OCI-LY1 (cell line): Measurements from ENCODE around the gene NUTM2B.
A peak's percentile ranks its signal among the peaks of the same experiment; 100 is the strongest.
"Not testable (repeated sequence)": the region's sequence is repeated elsewhere in the genome, so short reads cannot be mapped to it uniquely, and the experiment has no call there.

ENCODE experiments used
- H2AFZ ChIP-seq: fragments of 200-600 bp; sonication (generic), shearing (Covaris generic); 2 replicates; pipeline ENCODE4 v1.6.0; 2014; ENCODE audit warnings: antibody characterized with exemption, mild to moderate bottlenecking, low read length
- H3F3A ChIP-seq: fragments of 200-600 bp; sonication (generic), shearing (Covaris generic); 2 replicates; pipeline ENCODE4 v1.6.0; 2014; ENCODE audit warnings: mild to moderate bottlenecking, antibody characterized with exemption, low read length, moderate library complexity; ENCODE audit not compliant: insufficient read depth
- H3K27ac ChIP-seq: fragments of 200-600 bp; sonication (generic); 2 replicates; pipeline ENCODE4 v1.5.1; 2014; ENCODE audit warnings: low read length, mixed run types, mild to moderate bottlenecking, low read depth; ENCODE audit not compliant: poor library complexity, severe bottlenecking
- H3K27me3 ChIP-seq: fragments of 200-600 bp; sonication (generic); 2 replicates; pipeline ENCODE4 v1.6.0; 2014; ENCODE audit warnings: antibody characterized with exemption, mild to moderate bottlenecking, low read length, moderate library complexity; ENCODE audit not compliant: insufficient read depth
- H3K36me3 ChIP-seq: fragments of 200-600 bp; sonication (generic); 2 replicates; pipeline ENCODE4 v1.6.1; 2014; ENCODE audit warnings: mild to moderate bottlenecking, antibody characterized with exemption, low read length, moderate library complexity, mixed read lengths; ENCODE audit not compliant: insufficient read depth
- H3K4me1 ChIP-seq: fragments of 200-600 bp; sonication (generic); 2 replicates; pipeline ENCODE4 v1.5.1; 2014; ENCODE audit warnings: mild to moderate bottlenecking, low read length, moderate library complexity; ENCODE audit not compliant: insufficient read depth, severe bottlenecking
- H3K4me2 ChIP-seq: fragments of 200-600 bp; sonication (generic), shearing (Covaris generic); 2 replicates; pipeline ENCODE4 v1.6.1; 2014; ENCODE audit warnings: low read length
- H3K4me3 ChIP-seq: fragments of 200-600 bp; sonication (generic); 2 replicates; pipeline ENCODE4 v1.5.1; 2014; ENCODE audit warnings: low read length, low read depth, mild to moderate bottlenecking, mixed read lengths; ENCODE audit not compliant: poor library complexity, severe bottlenecking
- H3K79me2 ChIP-seq: fragments of 200-600 bp; shearing (Covaris generic); 2 replicates; pipeline ENCODE4 v1.6.1; 2016; ENCODE audit warnings: mixed run types, low read length, mixed read lengths; ENCODE audit not compliant: insufficient read depth
- H3K9ac ChIP-seq: fragments of 200-600 bp; sonication (generic), shearing (Covaris generic); 2 replicates; pipeline ENCODE4 v1.6.1; 2014; ENCODE audit warnings: mild to moderate bottlenecking, low read length, mixed read lengths
- H3K9me2 ChIP-seq: fragments of 200-600 bp; sonication (generic), shearing (Covaris generic); 2 replicates; pipeline ENCODE4 v1.6.1; 2014; ENCODE audit warnings: low read depth, mild to moderate bottlenecking, low read length, mixed read lengths
- H3K9me3 ChIP-seq: fragments of 200-600 bp; shearing (Covaris generic); 2 replicates; pipeline ENCODE4 v1.6.1; 2014; ENCODE audit warnings: low read length, mixed read lengths
- H4K20me1 ChIP-seq: fragments of 200-600 bp; sonication (generic), shearing (Covaris generic); 2 replicates; pipeline ENCODE4 v1.6.0; 2016; ENCODE audit warnings: mild to moderate bottlenecking, low read length; ENCODE audit not compliant: insufficient read depth
- TF ChIP-seq, protein P1 (sequence below): fragments of 200-600 bp; sonication (generic), shearing (Covaris generic); IDR thresholded peaks from 2 replicates; pipeline ENCODE4 v1.5.1; 2017; ENCODE audit warnings: mild to moderate bottlenecking, antibody characterized with exemption, low read length, moderate library complexity, mixed read lengths

NUTM2B gene

DNA sequence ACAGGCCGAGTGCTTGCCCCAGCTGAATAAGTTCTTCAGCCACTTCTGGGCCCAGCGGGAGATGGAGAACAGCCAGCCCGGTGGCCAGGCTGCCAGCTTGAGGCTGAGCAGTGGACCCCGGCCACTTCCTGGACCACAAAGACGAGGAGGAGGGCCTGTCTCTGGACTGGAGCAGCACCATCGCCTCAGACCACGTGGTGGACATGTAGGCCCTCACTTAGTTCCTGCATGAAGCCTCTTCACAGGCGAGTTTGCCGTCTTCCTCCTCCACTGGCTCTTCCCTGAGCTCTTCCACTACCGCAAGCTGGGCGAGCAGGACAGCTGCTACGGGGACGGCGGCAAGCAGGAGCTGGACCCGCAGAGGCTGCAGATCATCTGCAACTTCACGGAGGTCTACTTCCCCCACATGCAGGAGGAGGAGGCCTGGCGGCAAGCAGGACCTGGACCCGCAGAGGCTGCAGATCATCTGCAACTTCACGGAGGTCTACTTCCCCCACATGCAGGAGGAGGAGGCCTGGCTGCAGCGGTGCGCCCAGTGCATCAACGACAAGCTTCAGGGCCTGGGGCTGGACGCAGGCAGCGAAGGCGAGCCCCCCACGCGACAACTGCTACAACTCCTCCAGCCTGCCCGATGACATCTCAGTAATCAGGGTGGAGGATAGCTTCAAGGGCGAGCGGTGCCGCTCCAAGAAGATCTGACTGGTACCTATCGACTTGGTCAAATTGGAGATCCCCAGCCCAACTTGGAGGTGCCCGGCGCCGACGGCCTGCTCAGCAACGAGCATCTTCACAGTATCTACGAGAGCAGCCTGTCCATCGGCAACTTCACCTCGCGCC, 18.9 kb upstream of the NUTM2B start:
- H3F3A ChIP-seq, H2AFZ ChIP-seq, H3K4me3 ChIP-seq, H3K4me2 ChIP-seq, H3K9me3 ChIP-seq, H4K20me1 ChIP-seq, H3K79me2 ChIP-seq, H3K27ac ChIP-seq, H3K9ac ChIP-seq, H3K36me3 ChIP-seq, H3K9me2 ChIP-seq, H3K27me3 ChIP-seq, H3K4me1 ChIP-seq: not testable (repeated sequence)

DNA sequence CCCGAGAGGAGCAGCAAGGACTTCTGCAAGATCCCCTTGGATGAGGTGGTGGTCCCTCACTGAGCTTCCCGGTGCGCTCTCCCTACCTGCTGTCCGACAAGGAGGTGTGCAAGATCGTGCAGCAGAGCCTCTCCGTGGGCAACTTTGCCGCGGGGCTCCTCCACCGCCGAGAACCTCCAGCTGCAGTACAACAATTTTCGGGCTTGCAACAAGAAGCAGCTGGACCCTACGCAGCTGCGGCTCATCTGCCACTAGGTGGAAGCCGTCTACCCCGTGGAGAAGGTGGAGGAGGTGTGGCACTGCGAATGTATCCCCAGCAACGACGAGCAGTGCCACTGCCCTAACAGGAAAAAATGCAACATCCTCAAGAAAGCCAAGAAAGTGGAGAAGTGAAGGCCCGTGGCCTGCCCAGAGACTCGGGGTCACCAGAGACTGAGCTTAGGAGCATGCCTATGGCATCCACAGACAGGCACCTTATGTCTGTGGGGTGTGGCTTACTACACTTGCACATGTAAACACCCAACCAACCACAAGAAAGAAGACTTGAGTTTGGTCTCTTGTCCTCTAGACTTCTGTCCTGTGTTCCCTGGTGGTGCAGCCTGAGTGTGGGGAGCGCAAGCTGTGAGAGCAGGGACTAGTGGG, 17.9 kb upstream of the NUTM2B start:
- H3K79me2 ChIP-seq, H3K9ac ChIP-seq, H3K9me2 ChIP-seq, H3K27ac ChIP-seq, H3K4me1 ChIP-seq, H4K20me1 ChIP-seq, H3K27me3 ChIP-seq, H3K9me3 ChIP-seq, H3F3A ChIP-seq, H3K4me3 ChIP-seq, H3K4me2 ChIP-seq, H3K36me3 ChIP-seq, H2AFZ ChIP-seq: not testable (repeated sequence)
- TF ChIP-seq, protein P1, sequence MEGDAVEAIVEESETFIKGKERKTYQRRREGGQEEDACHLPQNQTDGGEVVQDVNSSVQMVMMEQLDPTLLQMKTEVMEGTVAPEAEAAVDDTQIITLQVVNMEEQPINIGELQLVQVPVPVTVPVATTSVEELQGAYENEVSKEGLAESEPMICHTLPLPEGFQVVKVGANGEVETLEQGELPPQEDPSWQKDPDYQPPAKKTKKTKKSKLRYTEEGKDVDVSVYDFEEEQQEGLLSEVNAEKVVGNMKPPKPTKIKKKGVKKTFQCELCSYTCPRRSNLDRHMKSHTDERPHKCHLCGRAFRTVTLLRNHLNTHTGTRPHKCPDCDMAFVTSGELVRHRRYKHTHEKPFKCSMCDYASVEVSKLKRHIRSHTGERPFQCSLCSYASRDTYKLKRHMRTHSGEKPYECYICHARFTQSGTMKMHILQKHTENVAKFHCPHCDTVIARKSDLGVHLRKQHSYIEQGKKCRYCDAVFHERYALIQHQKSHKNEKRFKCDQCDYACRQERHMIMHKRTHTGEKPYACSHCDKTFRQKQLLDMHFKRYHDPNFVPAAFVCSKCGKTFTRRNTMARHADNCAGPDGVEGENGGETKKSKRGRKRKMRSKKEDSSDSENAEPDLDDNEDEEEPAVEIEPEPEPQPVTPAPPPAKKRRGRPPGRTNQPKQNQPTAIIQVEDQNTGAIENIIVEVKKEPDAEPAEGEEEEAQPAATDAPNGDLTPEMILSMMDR, result peak; percentile 56

DNA sequence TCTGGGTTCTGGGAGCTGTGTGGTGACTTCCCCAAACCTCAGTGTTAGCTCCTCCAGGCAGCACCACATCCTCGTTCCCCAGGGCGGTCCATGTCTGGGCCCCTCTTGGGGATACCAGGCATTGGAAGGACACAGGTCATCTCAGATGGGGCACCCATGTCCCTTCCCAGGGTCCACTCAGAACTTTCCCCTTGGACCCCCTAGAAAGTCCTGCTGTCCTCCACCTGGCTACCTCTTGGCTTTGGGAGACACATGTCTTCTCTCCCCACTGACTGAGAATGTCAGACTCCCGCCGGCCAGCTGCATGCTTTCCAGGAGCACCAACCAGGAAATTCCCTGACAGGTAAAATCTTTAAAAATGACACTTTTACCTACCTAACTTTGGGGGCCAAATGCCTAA, 16.4 kb upstream of the NUTM2B start:
- not testable (repeated sequence) for H3K36me3 ChIP-seq, H2AFZ ChIP-seq, H3K79me2 ChIP-seq, H3K4me1 ChIP-seq, H3F3A ChIP-seq, H3K4me3 ChIP-seq, H3K4me2 ChIP-seq, H3K27ac ChIP-seq, H3K9ac ChIP-seq, H3K9me3 ChIP-seq, H4K20me1 ChIP-seq, H3K27me3 ChIP-seq, H3K9me2 ChIP-seq

DNA sequence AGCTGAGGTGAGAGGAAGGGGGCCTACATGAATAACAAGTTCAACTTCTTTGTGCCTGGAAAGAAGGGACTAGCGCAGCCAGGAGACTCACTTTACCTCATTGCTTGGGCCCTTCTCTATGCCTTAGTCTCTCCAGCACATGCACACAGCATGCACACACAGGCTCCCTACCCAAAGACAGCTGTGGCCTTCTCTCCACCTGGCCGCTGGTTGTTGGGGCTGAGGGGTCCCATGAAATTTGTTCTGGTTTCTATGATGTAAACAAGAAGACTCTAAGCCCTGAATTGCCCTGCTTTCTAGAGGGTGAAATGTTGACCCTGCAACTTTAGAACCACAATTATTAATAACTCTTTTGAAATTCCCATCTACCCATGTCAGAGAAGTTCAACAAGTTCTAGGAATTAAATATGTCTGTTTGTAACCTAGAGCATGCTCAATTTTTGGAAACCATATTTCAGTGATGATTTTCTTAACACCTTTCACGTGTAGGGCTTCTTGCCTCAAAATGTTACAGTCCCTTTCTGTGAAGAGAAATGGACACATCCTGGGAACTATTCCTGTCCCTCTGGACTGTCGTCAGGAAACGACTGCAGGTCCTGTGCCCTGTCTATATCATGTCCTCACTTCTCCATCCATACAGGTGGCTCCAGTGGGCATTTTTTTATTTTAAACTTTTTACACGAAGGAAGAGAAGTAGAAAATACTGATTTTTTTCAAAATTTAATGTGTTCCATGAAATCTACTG, 15.4 kb upstream of the NUTM2B start:
- H3K4me2 ChIP-seq, H3K9ac ChIP-seq, H3K36me3 ChIP-seq, H3K4me3 ChIP-seq, H3F3A ChIP-seq, H3K4me1 ChIP-seq, H3K9me2 ChIP-seq, H2AFZ ChIP-seq, H3K79me2 ChIP-seq, H4K20me1 ChIP-seq, H3K27me3 ChIP-seq, H3K9me3 ChIP-seq, H3K27ac ChIP-seq: not testable (repeated sequence)

DNA sequence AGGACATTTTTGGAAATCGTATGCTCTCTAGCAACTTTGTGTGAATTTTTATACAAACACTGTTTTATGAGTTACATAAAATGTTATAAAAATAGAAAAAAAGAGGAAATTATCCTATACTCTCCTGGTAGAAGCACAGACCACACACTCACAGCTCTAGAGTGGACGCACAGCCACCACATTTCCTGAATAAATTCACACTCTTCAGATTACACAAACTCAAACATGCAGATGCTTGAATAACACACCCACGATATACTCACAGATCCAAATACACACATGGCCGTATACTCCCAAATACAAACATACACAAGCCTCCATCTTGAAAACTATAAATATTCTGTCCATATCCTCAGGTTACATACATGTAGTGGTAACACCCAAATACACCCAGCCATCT, 14.2 kb upstream of the NUTM2B start:
- not testable (repeated sequence) for H3K9ac ChIP-seq, H3K27ac ChIP-seq, H3K79me2 ChIP-seq, H3K27me3 ChIP-seq, H2AFZ ChIP-seq, H3K4me2 ChIP-seq, H3K9me2 ChIP-seq, H3K4me1 ChIP-seq, H3K4me3 ChIP-seq, H3K9me3 ChIP-seq, H3K36me3 ChIP-seq, H3F3A ChIP-seq, H4K20me1 ChIP-seq

DNA sequence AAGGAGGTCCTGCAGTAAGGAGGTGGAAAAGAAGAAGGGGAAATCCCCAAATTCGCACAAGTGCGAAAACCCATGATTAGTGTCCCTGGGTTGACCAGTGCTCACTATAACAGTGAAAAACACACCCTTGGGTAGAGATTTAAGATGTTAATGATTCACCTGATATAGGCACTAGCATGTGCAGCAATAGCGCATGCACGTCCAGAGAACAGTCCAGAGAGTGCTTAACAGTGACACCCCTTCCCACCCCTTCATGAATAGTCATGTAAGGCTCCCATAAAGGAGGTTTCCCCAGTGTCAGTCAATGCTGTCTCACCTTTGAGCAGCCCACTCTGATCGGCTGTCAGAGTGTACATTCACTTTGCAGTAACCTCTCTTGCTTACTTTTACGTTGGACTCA, 6.4 kb upstream of the NUTM2B start:
- H3K27me3 ChIP-seq, H3F3A ChIP-seq, H3K4me3 ChIP-seq, H3K4me1 ChIP-seq, H3K27ac ChIP-seq, H3K9ac ChIP-seq, H4K20me1 ChIP-seq, H2AFZ ChIP-seq, H3K4me2 ChIP-seq, H3K9me2 ChIP-seq, H3K9me3 ChIP-seq, H3K79me2 ChIP-seq, H3K36me3 ChIP-seq: not testable (repeated sequence)
